MM.1S (cell line): ENCODE data around the gene CUTA.

Experiments
- CTCF ChIP-seq: fragments of 300-600 bp; sonication (generic); IDR thresholded peaks from 2 replicates; pipeline ENCODE4 v1.5.1; 2016; ENCODE audit warnings: antibody characterized with exemption, low read length, mixed read lengths
- EZH2 ChIP-seq: fragments of 300-600 bp; sonication (generic); optimal IDR thresholded peaks from 2 replicates; pipeline ENCODE3; 2017; ENCODE audit warnings: low read depth, mild to moderate bottlenecking, antibody characterized with exemption, low read length, mixed read lengths
- EZH2phosphoT487 ChIP-seq: fragments of 300-600 bp; sonication (generic); IDR thresholded peaks from 2 replicates; pipeline ENCODE4 v1.6.1; 2018; ENCODE audit warnings: antibody characterized with exemption, low read length

GRCh38 chr6:33430991-33431879 is 13.3 kb upstream of the CUTA start:
- TF ChIP-seq CTCF (no peak), EZH2phosphoT487 (no peak), EZH2 (no peak)
